ENCODE measurements around the gene RASL10B.

RASL10B gene

DNA sequence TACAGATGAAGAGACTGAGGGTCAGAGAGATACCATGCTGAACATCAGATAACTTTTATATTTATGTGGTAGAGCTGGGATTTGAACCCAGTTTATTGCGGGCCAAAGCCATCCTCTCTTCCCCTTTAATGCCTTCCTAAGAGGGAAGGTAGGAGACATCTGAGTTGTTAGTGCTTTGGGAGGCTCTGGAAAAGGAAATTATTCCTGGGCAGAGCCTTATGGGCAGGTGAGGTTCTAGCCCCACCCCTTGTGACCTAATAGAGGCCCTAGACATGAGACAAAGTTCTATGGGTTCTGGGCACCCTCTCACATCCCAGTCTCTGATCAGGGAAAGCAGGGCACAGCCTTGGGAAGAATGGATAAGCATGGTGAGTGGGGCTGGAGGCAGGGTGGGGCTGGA is 29.1 kb downstream of the RASL10B start, which contains the start of gene C17orf50:
C17orf50 (plus strand) TSS at position 301 of the 400 bp plus-strand sequence; CDS start at position 356, 55 bp downstream.
- no peak for DNase-seq (ENCODE audit: extremely low read depth, low read depth)
- no peak for TF ChIP-seq CTCF (IDR thresholded peaks at IDR 0.05; ENCODE audit: low read depth, low read length)

DNA sequence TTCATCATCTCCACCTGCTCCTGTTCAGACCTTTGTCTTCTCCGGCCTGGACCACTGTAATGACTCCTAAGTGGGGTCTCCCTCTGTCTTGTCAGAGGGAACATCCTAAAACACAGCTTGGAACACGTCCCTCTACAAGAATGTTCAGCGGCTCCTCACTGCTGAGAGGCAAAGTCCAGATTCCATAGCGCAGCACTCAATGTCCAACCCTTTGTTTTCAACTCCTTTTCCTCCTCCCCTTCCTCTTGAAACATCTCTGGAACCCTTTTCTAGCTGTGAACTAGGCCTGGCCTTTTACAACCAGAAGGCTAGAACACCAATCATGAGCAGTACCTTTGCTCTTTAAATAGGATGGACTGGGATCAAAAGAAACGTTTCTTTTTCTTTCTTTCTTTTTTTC is 30.2 kb downstream of the RASL10B start:
- DNase-seq (ENCODE audit: extremely low read depth, low read depth) = no peak
- no peak for TF ChIP-seq CTCF (IDR thresholded peaks at IDR 0.05; ENCODE audit: low read depth, low read length)

- DNase-seq (ENCODE audit: extremely low read depth, low read depth) = no peak
- no peak for TF ChIP-seq CTCF (IDR thresholded peaks at IDR 0.05; ENCODE audit: low read depth, low read length)
These were observed 32.3 kb downstream of the RASL10B start for GRCh38 chr17:35763767-35764122.

DNA sequence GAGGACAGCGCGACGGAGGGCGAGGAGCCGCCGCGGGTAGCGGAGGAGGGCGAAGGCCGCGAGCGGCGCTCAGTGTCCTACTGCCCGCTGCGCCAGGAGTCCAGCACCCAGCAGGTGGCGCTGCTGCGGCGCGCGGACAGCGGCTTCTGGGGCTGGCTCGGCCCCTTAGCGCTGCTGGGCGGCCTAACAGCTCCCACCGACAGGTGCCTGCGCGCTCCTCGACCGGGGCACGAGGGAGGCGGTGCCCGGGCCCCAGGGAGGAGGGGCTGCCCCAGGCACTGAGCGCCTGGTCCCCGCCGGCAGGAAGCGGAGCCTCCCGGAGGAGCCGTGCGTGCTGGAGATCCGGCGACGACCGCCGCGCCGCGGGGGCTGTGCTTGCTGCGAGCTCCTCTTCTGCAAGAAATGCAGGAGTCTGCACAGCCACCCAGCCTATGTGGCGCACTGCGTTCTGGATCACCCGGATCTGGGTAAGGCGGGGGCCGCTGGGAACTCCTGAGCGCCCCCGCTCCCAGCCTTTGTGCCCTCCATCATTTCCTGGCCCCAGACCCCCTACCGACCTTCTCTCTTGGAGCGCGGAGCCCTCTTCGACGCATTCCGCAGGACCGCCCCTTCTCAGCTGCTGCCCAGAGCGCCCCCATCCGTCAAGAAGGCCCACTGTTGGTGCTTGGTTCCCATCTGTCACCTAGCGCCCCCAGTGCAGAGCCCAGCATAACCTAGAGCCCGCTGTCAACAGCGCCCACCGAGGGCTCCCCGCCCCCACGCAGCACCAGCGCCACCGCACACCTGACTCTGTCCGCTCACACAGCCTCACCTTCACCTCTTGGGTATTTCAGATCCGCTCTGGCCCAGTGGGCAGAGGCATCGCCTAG is 32.9 kb downstream of the RASL10B start:
- TF ChIP-seq CTCF (IDR thresholded peaks at IDR 0.05; ENCODE audit: low read depth, low read length) = peak; percentile 82
- no peak for DNase-seq (ENCODE audit: extremely low read depth, low read depth)

DNA sequence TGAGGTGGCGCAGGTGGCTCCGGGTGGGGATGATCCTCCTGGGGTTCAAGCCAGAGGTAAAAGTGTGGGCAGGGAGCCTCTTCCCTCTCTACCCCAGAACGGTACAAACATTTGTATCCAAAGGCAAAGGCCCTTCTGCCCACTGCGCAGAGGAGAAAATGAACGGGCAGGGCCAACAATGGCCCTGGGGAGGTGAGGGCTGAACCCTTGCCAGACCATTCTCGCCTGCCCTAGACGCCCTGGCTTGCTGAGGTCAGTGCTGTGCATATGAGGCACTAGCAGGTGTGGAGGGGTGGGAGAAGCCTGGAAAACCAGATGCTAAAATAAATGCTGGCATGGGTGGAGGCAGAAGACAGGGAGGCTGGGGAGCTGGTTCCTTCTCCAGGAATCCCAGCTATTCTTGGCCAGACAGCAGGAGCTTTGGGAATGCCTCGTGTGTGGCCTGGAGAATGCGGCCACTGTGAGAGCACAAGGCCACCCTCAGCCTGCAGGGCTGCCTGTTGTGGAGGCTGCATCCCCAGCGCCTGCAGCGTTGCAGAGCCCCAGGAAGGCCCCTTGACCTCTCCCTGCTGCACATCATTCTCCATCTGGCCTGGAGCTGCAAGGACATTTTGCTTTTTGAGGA is 33.8 kb downstream of the RASL10B start:
- no peak for TF ChIP-seq CTCF (IDR thresholded peaks at IDR 0.05; ENCODE audit: low read depth, low read length)
- DNase-seq (ENCODE audit: extremely low read depth, low read depth) = no peak

DNA sequence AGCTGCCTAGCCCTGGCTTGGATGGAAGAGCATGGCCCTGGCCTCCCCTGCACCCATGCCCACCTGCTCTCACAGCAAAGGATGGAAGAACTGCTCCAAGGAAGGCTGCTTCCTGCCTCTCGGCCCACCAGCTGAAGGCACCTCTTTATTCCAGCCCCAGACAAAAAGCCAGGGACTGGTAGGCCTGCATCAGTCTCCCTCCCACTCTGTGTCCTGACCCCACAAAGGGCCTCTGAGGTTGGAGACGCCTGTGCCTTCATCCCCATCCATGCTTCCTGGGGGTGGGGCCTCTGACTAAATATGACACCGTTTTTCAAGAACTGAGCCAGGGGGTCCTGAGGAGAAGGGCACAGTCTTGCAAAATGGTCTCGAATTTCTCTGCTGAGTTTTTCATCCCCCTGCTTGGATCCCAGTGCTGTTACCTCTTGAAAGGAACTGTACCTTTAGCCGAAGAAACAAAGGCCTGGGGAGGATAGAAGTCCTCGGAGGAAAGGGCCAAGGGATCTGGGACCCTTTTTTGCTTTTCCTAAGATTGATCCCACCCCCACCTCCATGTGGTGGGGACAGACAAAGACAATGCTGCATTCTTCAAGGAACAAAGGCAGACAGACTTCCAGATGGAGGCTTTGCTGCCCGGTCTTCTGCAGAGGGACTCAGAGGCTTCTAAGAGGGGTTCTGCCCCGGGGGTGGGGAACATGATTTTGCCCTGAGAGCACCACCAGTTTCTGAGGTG is 34.5 kb downstream of the RASL10B start:
- no peak for TF ChIP-seq CTCF (IDR thresholded peaks at IDR 0.05; ENCODE audit: low read depth, low read length)
- DNase-seq (ENCODE audit: extremely low read depth, low read depth) = no peak

DNA sequence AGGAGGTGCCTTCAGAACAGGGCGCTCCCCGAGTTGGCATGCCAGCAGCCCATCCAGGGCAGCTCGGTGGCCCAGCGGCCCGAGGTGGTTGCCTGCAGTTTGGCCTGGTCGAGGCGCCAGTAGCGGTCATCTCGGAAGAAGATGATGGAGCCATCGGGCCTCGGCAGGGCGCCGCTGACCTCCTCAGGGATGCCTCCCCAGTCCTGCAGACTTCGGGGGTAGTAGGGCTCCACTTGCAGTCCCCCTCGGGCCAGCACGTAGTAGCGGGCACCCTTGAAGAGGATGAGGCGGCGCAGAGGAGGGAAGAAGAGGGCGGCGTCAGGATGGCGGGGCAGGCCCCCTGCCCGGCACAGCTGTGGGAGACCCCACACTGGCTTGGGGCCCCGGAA is 35.0 kb downstream of the RASL10B start:
- no peak for TF ChIP-seq CTCF (IDR thresholded peaks at IDR 0.05; ENCODE audit: low read depth, low read length)
- DNase-seq (ENCODE audit: extremely low read depth, low read depth) = no peak

Data from AG09319 (cell line).